Measurements from ENCODE around the gene DNAJB4.
"Not testable (repeated sequence)": the region's sequence is repeated elsewhere in the genome, so short reads cannot be mapped to it uniquely, and the experiment has no call there.

Gene DNAJB4

GRCh38 chr1:78040484-78041089 is 35.8 kb downstream of the DNAJB4 start:
- no peak for DNase-seq

DNA sequence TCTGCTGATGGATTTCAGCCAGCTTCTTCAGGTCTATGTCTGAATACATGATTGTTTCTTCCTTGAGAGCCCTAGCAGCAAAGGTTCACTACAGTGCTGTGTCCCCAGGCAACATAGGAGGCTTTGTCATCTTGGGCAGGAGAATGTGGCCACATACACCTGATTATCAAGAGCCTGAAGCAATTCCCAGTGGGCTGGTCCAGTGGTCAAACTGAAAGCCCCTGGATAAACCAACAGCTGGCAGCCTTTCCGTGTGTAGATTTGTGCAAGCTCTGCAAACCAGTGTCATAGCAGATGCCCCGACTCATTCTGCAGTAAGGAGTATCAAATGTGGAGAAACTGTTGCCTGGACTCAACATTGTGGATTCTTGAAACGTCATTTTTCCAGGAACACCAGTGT is 38.7 kb downstream of the DNAJB4 start:
- no peak for DNase-seq

- DNase-seq: no peak
These were observed 40.2 kb downstream of the DNAJB4 start for GRCh38 chr1:78044796-78045562.

- DNase-seq: no peak
These were observed 40.8 kb downstream of the DNAJB4 start for GRCh38 chr1:78045563-78045925.

DNA sequence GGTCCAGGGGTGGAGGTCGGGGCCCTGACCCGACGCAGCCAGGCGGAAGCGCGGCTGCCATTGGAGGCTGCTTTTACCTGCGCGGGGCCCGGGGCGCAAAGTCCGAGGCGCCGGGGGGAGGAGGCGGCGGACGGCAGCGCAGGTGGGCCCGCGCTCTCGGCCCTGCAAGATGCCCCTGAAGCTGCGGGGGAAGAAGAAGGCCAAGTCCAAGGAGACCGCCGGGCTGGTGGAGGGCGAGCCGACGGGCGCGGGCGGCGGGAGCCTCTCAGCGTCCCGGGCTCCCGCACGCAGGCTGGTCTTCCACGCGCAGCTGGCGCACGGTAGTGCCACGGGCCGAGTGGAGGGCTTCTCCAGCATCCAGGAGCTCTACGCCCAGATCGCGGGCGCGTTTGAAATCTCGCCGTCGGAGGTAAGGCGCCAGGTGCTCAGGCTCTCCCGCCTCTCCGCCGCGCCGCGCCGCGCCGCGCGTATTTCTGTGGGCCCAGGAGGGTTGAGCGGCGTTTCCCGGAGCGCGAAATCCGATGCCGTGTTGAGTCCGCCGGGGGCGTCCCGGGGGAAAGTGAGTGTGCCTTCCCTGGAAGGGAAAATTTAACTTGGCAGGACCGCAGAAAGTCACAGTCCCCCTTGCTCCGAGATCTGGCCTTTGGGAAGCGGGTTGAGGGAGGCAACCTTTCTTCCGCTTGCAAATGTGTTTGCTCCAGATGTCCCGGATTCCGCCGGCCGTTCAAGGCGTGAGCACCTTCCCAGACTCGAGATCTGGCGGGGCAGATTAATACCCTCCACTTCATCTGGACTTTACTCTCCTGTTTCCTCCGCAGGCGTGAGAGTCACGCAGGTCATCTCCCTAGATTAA is 41.4 kb downstream of the DNAJB4 start, which contains the start of gene GIPC2:
GIPC2 (plus strand) TSS at position 41 of the 853 bp plus-strand sequence; CDS start at position 170, 129 bp downstream.
- peak; percentile 34 for DNase-seq

GRCh38 chr1:78047106-78047505 is 42.4 kb downstream of the DNAJB4 start:
- no peak for DNase-seq

DNA sequence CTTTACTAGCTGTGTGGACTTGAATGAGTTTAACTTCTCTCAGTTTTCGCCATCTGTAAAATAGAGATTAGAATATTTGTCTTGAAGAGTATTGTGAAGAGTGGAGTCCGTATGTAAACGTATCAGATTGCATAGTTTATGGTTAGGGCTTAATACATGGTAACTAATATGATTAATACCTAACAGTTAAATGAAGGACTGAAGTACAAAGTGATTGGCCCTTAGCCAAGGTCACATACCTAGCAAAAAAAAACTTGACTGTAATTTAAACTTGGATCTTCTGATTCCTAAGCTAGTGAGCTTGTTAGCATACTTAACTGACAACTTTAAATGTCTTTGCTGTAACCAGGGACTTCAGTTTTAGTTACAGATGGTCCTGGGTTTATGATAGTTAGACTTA is 42.9 kb downstream of the DNAJB4 start:
- DNase-seq: no peak

DNA sequence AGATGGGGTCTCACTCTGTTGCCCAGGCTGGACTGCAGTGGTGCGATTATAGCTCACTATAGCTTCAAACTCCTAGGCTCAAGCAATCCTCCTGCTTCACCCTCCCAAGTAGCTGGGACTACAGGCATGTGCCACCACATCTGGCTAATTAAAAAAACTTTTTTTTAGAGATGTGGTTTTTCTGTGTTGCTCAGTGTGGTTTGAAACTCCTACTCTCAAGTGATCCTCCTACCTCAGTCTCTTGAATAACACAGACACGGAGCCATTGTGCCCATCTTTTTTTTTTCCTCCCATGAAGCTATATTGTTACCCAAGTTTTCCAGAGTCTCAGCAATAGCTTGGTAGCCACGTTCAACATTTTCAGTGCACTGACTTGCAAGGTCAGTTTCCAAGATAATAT is 43.7 kb downstream of the DNAJB4 start:
- DNase-seq: no peak

- no peak for DNase-seq
These were observed 44.7 kb downstream of the DNAJB4 start for GRCh38 chr1:78049396-78049795.

GRCh38 chr1:78051005-78051404 is 46.3 kb downstream of the DNAJB4 start:
- DNase-seq: no peak

GRCh38 chr1:78052685-78053405 is 48.1 kb downstream of the DNAJB4 start:
- DNase-seq: no peak

DNA sequence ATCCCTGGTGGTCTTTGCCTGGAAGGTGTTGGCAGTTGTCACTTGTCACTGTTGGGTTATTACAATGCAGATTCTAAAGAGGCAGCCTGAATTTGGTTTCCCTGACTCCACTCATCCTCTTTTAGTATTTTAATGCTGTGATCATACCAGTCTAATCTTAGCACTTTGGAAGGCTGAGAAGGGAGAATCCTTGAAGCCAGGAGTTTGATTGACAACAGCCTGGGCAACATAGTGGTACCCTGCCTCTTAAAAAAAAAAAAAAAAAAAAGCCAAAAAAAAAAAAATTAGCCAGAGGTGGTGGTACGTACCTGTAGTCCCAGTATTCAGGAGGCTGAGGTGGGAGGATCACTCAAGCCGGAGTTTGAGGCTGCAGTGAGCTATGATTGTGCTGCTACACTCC is 48.8 kb downstream of the DNAJB4 start:
- DNase-seq: no peak

DNA sequence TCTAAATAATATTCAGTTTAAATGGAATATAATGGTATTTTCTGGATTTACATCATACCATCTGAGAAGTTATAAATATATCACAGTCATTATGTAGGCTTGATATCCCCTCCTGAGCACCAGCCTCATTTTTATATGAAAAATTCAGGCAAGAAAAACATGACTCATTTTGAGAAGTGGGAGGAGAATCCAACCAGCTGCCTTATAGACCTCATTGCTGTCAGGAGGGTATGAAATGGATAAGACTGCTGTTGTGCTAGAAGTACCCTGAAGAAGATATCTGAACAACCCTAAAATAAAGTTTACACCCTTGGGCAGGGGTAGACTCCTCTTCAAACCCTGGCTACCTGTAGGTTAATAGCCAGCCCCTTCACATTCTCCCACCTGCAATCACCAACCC is 49.8 kb downstream of the DNAJB4 start:
- DNase-seq: no peak

DNA sequence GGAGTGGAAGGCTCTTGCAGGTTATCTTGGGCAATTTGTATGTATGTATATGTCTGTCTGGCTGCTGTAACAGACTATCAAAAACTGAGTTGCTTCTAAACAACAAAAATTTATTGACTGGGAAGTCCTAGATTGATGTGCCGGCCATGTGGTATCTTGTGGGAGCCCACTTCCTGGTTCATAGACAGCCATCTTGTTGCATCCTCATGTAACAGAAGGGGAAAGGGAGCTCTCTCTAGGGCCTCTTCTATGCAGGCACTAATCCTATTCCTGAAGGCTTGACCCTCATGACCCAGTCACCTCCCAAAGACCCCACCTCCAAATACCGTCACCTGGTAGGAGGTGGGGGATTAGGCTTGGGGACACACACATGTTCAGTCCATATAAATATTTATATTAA is 50.2 kb downstream of the DNAJB4 start:
- no peak for DNase-seq

- no peak for DNase-seq
These were observed 50.9 kb downstream of the DNAJB4 start for GRCh38 chr1:78055565-78056132.

- no peak for DNase-seq
These were observed 53.9 kb downstream of the DNAJB4 start for GRCh38 chr1:78058670-78059069.

DNA sequence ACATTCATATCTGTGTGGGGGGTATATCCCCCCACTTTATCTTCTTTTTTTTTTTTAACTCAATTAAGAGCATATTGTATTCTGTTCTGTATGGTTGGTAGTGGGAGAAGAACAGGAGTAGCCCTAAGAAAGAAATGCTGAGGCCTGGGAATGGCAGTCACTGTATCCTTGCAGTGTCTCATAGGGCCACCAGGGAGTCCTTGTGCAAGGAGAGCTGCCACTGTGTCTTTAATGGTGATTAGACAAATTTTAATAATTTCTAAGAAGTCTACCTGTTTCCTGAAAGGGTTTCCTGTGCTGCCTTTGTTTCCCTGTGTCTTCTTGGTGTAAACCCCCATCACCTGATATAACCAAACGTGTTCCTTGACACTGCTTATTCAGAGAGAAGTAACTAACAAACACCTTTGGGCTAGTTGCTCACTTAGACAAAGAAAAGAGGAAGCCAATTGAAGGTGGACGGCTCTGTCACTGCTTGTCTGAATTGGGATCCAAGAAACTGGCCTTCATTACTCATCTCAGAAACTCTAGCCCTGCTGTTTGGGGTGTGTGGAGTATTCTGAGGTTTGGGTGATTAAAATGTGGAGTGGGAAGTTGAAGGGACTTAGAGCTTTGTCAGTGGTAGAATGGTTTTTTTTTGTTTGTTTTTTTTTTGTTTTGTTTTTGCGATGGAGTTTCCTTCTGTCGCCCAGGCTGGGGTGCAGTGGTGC is 56.3 kb downstream of the DNAJB4 start:
- no peak for DNase-seq

DNA sequence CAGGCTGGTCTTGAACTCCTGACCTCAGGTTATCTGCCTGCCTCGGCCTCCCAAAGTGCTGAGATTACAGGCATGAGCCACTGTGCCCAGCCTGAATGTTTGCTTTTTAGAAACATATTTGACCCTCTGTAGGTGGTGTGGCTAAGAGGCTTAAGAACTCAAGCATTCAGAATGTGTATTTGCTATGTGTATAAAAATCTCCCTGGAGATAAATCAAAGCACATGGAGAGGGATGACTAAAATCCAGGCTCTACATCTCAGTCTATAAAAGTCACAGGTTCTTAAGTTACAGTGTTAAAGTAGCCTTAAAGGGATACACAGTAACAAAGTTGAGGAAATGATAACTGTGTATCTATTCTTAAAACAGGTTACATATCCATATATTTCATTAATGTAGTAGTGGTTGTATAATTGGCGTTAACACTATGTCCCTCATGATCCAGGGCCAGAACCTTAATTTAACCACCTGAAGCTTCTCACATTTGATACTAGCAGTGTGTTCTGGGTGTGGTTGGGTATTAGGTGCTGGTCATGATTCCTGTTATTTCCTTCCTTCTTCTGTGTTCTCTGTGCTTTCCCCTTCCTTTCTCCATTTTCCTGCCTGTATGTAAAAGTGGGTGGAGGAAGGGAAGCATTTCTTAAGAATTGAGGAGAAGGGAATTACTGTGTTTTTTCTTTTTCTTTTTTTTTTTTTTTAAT is 57.2 kb downstream of the DNAJB4 start:
- DNase-seq: no peak

GRCh38 chr1:78064886-78065285 is 60.1 kb downstream of the DNAJB4 start:
- not testable (repeated sequence) for DNase-seq

Data from activated CD4-positive, CD25-positive, alpha-beta regulatory T cell treated with anti-CD3 and anti-CD28 coated beads, Interleukin-2, amount 50 U/mL, for 72 hours (primary cell).